ENCODE data around the gene B3GALNT2.
"Not testable (repeated sequence)": the region's sequence is repeated elsewhere in the genome, so short reads cannot be mapped to it uniquely, and the experiment has no call there.

The B3GALNT2 gene

DNA sequence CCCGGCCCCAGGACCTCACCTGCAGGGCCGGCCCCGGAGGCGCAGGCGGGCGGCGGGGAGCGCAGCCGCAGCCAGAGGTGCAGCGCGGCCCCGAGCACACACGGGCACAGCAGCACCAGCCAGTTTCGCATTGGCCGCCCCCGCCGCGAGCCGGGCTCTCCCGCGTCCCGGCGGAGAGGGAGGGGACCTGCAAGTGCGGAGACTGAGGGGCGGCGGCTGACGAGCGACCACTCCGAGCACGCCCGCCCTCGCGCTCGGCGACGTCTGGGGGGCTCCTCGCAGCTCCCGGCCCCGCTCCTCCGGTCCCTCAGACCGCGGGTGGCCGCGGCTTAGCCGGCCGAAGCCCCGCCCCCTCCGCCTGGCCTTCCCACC is at the start of gene B3GALNT2:
B3GALNT2 (minus strand) TSS at position 331 of the 372 bp plus-strand sequence; CDS start at position 131, 200 bp downstream.
- no peak for DNase-seq (ENCODE audit: low read depth, low spot score)

DNA sequence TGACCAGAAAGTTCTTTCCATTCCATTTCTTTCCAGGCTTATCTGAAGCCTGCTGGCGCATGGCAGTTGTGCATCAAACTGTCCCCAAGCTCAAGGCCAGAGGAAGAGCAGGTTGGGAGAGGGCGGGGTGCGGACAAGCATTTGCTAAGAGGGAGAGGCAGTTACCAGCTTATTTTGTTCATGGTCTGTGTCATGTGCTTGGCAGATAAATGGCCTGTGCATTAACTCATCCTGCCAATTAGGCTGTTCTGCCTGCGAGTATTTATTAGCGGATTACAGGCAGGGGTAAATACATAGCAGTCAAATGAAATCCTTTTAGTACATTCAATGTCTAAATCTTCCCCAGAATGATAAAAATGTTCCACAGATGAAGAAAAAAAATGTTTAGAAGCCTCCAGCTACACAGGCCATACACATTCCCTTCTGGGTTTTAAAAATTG is 48.9 kb upstream of the B3GALNT2 start:
- no peak for DNase-seq (ENCODE audit: low read depth, low spot score)

DNA sequence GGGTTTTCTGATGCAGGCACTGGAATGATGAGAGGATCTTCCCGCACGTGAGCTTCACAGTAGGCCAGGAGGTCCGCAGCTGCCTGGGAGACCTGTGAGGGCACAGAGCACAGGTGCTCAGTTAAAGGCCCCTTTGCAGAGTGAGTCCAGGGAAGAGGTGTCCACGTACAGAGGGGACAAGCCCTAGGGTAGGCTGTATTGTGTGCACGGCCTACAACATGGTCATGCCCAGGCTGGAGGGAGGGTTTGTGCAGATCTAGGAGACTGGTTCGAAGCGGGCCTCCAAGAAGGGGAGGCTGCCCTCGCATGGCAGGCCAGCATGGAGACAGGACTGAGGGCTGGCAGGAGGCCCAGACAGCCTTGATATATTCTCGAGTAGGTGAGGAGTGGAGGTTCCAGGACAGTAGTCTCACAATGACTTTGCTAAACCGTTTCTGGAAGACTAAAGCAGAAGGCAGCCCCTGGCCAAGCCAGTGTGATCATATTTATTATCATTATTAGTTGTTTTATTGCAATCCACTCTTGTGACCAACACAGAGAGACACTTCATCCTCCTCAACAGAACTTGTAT is 48.0 kb upstream of the B3GALNT2 start:
- DNase-seq (ENCODE audit: low read depth, low spot score): no peak

DNA sequence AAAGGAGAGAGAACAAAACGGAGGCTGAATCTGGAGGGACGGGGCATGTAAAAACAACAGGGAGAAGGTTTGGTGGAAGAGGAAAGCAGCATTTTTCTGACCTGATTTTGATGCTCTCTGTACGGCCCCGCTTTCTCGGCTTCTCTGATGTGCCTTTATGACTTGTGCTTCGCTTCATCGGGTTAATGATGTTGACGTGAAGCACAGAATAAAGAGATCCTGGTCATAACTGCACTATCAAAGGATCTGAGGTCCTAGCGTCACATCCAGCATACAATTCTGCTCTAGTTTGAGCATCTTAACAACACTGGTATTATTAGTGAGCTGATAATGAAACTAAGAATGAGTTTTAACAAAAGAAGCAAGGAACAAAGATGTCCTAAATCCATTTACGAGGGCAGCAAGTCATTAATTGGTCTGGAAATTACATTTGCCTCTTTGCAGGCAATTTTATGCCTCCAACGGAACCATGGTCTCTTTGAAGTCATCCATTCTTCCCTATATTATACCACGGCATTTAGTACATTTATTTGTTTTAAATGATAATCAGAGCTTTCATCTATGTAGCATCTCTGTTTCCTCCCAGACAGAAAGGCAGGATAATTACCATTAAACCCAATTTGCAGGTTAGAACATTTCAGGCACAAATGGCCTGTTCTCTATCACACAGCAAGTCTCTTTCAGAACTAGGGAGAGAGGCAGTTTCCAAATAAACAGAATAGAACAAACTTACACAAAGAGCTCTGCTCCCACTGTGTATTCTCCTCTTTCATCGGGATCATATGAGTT is 45.3 kb upstream of the B3GALNT2 start:
- no peak for DNase-seq (ENCODE audit: low read depth, low spot score)

DNA sequence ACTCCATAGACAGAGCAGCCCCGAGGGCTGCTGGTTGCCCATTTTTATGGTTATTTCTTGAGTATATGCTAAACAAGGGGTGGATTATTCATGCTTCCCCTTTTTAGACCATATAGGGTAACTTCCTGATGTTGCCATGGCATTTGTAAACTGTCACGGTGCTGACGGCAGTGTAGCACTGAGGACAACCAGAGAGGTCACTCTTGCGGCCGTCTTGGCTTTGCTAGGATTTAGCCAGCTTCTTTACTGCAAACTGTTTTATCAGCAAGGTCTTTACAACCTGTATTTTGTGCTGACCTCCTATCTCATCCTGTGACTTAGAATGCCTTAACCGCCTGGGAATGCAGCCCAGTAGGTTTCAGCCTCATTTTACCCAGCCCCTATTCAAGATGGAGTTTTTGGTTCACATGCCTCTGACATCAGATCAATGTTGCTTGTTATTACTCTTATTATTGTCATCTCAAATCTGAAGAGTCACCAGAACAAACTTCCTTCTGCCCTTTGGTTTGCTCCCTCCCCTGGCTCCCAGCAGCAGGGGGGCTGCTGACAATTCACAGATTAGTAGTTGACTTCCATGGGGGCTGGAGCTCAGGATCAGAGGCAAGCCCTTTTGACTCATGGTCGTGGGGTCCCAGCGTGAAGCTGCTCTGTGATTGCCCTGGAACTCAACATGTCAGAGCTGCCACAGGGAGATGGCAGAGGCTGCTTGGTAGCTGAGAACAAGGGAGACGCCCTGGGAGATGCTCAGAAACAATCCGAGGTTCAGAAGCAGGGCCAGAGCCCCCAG is 42.3 kb upstream of the B3GALNT2 start:
- DNase-seq (ENCODE audit: low read depth, low spot score): not testable (repeated sequence)

DNA sequence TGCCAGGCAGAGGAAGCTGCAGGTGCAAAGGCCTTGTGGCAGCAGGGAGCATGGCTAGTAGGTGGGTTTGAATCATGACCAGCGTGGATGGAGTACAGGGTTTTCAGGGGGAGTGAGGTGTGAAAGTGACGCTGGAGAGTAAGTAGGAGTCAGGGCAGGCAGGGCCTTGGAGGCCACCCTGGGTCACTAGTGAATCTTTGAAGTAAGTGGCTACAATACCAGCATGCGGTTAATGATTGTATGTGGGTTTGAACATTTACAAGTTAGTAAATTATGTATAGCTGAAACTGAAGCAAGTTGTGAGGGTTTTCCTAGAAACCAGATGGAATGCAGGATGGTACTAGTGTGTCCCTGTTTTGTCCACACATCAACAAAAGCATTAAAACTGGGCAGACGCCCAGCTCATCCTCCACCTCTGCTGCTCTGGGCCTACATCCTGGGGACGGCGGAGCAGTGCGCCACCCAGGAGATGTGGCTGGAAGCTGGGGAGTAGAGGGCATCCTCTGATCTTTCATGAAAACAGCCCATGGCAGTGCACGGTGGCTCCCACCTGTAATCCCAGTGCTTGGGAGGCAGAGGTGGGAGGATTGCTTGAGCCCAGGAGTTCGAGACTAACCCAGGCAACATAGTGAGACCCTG is 41.2 kb upstream of the B3GALNT2 start:
- no peak for DNase-seq (ENCODE audit: low read depth, low spot score)

DNA sequence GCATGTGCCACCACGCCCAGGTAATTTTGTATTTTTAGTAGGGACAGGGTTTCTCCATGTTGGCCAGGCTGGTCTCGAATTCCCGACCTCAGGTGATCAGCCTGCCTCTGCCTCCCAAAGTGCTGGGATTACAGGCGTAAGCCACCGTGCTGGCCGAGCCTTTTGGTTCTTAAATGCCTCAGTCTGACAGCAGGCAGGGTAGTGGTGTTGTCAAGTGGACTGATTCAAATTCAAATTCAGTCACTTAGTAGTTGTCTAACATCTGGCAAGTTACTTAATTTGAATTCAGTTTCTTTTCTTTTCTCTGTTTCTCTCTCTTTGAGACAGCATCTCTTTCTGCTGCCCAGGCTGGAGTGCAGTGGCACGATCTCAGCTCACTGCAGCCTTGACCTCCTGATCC is 38.6 kb upstream of the B3GALNT2 start:
- not testable (repeated sequence) for DNase-seq (ENCODE audit: low read depth, low spot score)

DNA sequence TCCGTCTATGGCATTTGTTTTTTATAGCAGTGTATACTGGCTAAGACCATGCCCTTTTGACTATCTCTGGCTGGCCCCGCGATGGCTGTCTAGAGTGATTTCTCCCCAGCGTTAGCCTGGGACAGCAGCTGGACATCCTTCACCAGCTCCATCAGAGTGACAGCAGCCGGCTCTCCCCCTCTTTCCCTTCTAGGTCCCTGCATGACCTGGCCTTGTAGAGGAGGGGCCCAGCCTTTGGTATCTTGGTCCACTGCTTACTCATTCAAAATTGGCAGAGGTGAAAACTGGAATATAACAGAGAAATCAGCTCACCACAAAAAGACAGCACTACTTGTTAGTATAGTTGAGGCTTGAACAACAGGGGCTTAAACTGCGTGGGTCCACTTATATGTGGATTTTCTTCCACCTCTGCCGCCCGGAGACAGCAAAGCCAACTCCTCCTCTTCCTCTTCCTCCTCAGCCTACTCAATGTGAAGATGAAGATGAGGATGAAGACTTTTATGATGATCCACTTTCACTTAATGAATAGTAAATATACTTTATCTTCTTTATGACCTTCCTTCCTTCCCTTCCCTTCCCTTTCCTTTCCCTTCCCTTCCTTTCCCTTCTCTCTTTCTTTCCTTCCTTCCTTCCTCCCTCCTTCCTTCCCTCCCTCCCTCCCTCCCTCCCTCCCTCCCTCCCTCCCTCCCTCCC is 29.4 kb upstream of the B3GALNT2 start:
- peak; percentile 16 for DNase-seq (ENCODE audit: low read depth, low spot score)

DNA sequence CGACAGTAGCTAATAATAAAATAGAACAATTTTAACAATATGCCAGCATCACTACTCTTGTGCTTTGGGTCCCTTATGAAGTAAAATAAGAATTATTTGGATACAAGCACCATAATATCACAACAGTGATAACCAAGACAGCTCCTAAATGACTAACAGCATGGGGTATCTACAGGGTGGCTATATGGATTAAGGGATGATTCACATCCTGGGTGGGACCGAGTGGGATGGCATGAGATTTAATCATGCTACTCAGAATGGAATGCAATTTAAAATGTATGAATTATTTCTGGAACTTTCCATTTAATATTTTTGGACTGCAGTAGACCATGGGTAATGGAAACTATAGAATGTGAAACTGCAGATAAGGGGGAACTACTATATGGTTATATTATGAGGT is 28.1 kb upstream of the B3GALNT2 start:
- no peak for DNase-seq (ENCODE audit: low read depth, low spot score)

DNA sequence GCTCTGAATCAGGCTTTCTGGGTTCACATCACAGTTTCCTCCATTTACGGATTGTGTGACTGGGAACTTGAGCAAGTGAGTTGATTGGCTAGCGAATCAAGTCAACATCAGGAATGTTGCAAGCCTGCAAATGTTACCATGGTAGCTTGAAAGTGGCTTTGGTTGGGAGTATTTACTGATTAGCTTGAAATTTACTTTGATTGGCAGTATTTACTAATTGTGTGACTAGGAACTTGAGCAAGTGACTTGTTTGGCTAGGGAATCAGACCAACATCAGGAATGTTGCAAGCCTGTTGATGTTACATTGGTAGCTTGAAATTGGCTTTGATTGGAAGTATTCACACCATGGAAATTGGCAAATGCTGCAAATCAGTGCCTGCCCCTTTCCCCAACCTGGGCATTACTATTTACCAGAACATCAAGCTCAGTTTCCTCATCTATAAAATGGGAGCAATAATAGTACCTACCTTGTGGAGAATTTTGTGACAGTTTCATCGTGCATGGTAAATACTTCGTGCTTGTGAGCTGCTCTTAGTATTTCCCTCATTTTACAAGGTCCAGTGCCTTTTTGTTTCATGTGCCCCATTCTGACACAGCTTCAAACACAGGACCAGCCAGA is 23.1 kb upstream of the B3GALNT2 start:
- DNase-seq (ENCODE audit: low read depth, low spot score): peak; percentile 39

DNA sequence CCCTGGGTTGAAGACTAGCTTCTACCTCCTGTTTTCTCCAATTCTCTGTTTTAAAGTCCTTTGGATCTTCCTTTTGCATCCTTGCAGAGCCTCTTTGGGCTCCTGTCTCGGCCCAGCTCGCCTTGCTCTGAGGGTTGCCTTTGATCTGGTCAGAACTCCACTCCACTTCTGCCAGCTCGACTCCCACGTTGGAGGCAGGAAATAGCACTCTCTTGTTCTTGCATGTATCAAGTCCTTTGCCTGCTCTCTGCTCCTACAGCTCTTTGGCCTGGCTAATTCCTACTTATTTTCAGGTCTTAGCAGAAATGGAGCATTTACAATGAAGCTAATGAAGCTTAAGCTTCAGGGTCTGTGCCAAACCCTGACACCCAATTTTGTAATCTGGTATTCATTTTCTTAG is 21.1 kb upstream of the B3GALNT2 start:
- peak; percentile 26 for DNase-seq (ENCODE audit: low read depth, low spot score)

DNA sequence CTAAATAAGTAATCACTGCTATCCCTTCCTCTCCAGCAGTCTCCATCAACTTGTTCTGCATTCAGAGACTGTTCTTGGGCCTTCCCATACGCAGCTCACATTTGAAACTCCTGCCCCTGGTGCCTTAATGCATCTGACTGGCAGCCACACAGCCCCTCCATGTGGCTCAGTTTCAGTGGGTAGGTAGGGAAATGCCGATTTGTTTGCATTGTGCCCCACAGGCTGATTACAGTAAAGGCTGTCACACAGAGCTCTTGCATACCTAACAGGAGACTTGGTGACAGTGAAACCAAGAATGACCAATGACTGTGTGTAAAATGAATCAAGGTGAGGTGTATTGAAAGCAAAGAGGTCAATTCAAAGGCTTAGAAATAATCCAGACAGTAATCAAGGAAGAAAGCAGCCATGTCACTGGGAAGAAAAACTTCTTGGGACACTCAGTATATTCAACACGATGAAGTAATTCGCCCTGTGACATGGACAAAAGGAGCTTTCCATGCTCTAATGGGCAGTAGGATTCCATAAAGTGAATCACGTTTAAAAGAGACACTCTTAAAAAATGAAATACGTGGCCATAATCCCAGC is 12.7 kb upstream of the B3GALNT2 start:
- no peak for DNase-seq (ENCODE audit: low read depth, low spot score)

DNA sequence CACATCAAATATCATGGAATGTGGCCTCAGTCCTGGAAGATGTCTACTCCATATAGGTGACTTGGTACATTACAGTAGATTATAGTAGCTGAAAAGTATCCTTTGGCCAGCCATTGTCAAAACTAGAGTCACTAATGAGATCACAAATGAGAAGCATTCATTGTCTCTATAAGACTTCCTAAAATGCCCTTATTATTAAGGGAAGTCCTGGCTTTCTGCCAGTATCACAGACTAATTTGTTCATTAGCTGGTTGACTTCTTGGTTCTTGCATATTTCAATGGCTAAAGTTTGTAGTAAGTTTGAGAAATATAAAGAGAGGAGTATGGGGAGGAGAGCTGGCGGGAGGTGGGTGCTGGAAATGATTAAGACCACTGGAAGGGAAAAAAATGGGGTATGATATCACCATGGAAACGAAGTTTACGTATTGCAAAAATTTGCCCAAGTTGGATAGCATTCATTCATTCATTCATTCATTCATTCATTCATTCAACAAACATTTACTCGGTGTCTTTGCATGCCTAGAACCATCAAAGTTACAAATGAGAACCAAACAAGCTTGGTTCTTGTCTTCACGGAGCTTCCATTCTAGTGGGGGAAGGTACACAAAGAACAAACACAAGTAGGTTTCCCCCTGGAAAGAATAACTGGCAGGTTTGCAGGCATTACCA is 11.7 kb upstream of the B3GALNT2 start:
- DNase-seq (ENCODE audit: low read depth, low spot score): no peak

DNA sequence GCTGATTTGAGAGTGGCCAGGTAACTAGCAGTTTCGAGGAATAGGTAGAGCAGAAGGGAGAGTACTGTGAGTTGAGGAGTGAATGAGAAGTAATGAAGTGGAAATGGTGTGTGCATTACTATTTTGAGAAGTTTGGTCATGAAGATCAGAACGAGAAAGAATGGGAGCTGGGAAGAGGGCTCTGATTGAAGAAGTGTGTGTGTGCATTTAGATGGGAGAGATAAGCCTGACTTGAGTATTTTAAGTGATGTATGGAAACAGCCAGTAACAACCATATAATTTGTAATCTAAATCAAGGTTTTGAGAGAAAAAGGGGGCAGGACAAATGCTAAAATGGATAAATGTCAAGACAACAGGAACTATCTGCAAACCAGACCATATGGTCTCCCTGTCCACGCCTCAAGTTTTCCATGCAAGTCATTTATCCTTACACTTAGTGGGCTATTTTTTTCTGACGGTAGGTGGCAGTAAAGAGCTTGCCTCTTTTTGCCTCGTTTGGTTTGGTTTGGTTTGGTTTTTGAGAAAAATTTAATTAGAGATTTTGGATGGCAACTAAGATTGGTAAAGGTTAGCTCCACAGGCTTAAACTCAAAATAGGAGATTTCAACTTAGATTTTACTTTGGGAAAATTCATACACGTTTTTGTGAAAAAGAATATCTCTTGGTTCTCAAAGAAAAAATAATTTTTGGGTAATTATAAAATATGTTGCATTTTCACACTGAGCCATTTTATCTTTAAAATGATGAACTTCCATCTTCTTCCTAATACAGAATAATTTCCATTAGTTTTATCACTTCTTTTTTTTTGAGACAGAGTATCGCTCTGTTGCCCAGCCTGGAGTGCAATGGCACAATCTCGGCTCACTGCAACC is 9.5 kb upstream of the B3GALNT2 start:
- DNase-seq (ENCODE audit: low read depth, low spot score): peak; percentile 82

DNA sequence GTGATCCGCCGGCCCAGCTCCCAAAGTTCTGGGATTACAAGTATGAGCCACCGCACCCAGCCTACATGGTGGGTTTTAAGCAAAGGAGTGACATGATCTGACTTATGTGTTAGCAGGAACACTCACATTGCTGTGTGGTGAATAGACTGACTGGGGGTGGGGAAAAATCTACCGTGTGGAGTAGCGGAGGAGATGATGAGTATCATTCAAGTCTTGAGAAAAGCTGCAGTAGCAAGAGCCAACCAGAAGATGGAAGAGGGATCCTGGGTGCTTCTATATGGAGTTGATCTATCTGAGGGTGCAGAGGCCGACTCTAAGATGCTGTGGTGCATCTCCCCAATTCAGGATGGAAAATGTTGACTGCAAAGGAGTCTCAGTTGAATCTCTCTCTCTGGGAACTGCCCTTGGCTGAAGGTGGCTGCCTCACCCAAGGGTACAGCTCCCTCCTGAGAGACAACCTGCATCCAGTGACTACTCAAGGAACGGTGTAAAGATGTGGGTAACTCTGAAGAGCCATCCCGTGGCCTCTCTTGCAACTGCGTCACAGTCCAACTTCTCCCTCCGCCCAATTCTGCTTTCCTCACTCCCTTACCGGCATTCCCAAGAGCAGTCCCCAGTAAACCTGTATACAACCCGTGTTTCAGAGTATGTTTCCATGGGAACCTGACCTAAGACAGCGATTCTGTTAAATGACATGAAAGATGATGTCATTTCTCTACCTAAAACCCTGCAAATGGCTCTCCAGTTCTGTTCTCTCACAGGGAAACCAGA is 7.4 kb upstream of the B3GALNT2 start:
- DNase-seq (ENCODE audit: low read depth, low spot score): peak; percentile 29

DNA sequence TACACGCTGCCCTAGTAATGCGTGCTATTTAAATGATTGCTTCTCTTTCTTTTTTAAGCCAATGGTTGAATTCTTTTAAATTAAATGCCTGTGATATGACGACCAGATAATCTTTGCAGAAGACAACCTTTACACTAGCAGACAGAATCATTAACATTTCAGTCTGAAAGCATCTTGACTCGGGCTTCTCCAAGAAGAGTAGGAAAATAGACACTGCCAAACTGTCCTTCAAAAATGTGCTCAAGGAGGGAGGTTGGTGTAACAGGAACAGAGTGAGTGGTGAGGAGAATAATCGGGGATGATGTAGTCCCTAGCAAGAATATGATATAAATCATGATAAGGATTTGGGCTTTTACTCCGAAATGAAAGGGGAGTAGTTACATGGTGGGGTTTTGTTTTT is 6.6 kb upstream of the B3GALNT2 start:
- no peak for DNase-seq (ENCODE audit: low read depth, low spot score)

DNA sequence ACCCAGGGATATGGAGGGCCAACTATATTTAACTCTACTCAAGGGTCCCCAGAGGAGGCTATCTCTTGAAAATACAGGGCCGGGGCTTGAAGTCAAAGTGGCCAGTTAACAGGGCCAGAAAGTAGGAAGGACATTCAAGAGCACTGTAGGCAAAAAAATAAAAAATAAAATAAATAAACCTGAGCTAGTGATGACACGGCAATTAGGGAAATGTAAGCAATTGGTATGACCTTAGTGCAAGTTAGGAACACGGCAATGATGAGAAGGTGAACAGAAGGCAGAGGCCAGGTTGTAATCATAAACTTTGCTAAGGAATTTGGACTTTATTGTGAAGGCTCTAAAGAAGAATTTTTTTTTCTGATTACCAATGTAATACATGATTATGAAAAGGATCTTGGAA is 3.4 kb upstream of the B3GALNT2 start:
- DNase-seq (ENCODE audit: low read depth, low spot score): no peak

DNA sequence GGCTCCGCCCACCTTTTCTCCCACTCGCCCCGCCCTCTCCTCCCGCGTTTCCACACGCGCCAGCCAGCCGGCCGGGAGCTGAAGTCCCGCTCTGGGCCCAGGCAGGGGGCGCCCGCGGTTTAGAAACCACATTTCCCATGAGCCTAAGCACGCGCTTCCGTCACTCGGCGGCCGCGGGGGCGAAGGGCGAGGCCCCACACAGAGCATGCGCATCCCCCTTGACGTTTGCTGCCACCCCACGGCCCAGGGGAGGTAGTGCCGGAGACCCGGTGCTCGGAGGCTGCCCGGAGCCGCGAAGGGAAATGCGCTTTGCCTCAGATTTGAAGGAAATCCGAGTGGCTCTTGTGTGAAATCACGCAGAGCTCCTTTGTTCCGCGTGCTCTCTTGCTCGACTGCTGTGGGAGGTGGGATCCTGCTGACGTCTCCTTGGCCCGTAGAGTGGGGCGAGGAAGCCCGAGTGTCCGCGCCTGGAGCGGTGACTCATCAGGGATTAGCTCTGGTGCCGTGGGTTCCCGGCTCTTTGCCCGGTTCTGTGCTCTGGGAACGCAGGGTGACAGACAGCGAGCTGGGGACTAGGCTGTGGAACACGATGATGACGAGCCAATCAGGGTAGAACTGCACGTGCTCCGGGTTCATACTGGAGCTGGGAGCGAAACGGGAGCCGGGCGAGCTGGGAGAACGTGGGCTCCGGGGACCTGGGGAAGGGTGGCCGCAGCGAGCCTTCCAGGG is 406 bp upstream of the B3GALNT2 start:
- DNase-seq (ENCODE audit: low read depth, low spot score): peak; percentile 100
